Measurements from ENCODE around the gene CKAP2.
"Not testable (repeated sequence)": the region's sequence is repeated elsewhere in the genome, so short reads cannot be mapped to it uniquely, and the experiment has no call there.

Gene CKAP2

GRCh38 chr13:52451135-52451804, 4.0 kb upstream of the CKAP2 start:
- DNase-seq, result no peak

- DNase-seq, result no peak
These were observed 2.8 kb upstream of the CKAP2 start for GRCh38 chr13:52452470-52452869.

- DNase-seq, result no peak
These were observed 839 bp upstream of the CKAP2 start for GRCh38 chr13:52454459-52454819.

- DNase-seq, result peak; percentile 73
These were observed 381 bp downstream of the CKAP2 start for GRCh38 chr13:52455677-52456041.

GRCh38 chr13:52459668-52460067, 4.4 kb downstream of the CKAP2 start:
- DNase-seq, result no peak

- no peak for DNase-seq
These were observed 6.0 kb downstream of the CKAP2 start for GRCh38 chr13:52461265-52461664.

- DNase-seq, result no peak
These were observed 8.2 kb downstream of the CKAP2 start for GRCh38 chr13:52463526-52463925.

- DNase-seq, result not testable (repeated sequence)
These were observed 13.2 kb downstream of the CKAP2 start for GRCh38 chr13:52468487-52468886.

- DNase-seq, result not testable (repeated sequence)
These were observed 25.6 kb downstream of the CKAP2 start for GRCh38 chr13:52480677-52481428.

- DNase-seq, result not testable (repeated sequence)
These were observed 31.8 kb downstream of the CKAP2 start for GRCh38 chr13:52487078-52487477.

- not testable (repeated sequence) for DNase-seq
These were observed 33.5 kb downstream of the CKAP2 start for GRCh38 chr13:52488763-52489162.

- not testable (repeated sequence) for DNase-seq
These were observed 35.7 kb downstream of the CKAP2 start for GRCh38 chr13:52491015-52491414.

GRCh38 chr13:52494241-52494640, 39.0 kb downstream of the CKAP2 start:
- DNase-seq, result not testable (repeated sequence)

GRCh38 chr13:52497979-52498378, 42.7 kb downstream of the CKAP2 start:
- not testable (repeated sequence) for DNase-seq

GRCh38 chr13:52502277-52502676, 47.0 kb downstream of the CKAP2 start:
- not testable (repeated sequence) for DNase-seq

GRCh38 chr13:52505843-52506242, 50.6 kb downstream of the CKAP2 start:
- not testable (repeated sequence) for DNase-seq

GRCh38 chr13:52509532-52509931, 54.3 kb downstream of the CKAP2 start:
- not testable (repeated sequence) for DNase-seq

GRCh38 chr13:52510221-52510797, 55.0 kb downstream of the CKAP2 start:
- DNase-seq, result not testable (repeated sequence)

GRCh38 chr13:52511598-52511997, 56.3 kb downstream of the CKAP2 start:
- not testable (repeated sequence) for DNase-seq

GRCh38 chr13:52513957-52514596, 58.8 kb downstream of the CKAP2 start:
- not testable (repeated sequence) for DNase-seq

- DNase-seq, result not testable (repeated sequence)
These were observed 68.0 kb downstream of the CKAP2 start for GRCh38 chr13:52523323-52523722.

Measured in activated T-cell treated with anti-CD3 and anti-CD28 coated beads for 4 hours (primary cell).